T-helper 1 cell treated with Interleukin-12 subunit alpha and Interleukin-12 subunit beta and Interleukin-4 antibody, amounts not matched to agents 30 ng/mL and 1 ng/mL, for 36 hours (primary cell): ENCODE data around the gene KIFBP. TPM values are rescaled to one million over a fixed set of nuclear protein-coding genes. Genes with fewer than 3 reads are reported as not detected.

Experiments used
- total RNA-seq: library from RNA; stranded (reverse); gene quantifications from 2 replicates; pipeline ENCODE4 v1.2.3, GENCODE V29; 2022

The KIFBP gene
- total RNA-seq, 1 donor from 2014 or later, result 14.6 TPM

Other genes with a start within 250 kb of the KIFBP start
- gene STOX1, start 161.3 kb upstream of the KIFBP start, total RNA-seq, result 0.37 and 0.42 TPM in 2 replicates
- gene DDX50, start 87.5 kb upstream of the KIFBP start, total RNA-seq, result 41.5 and 43.2 TPM in 2 replicates
- gene DDX21, start 32.6 kb upstream of the KIFBP start, total RNA-seq, result 117 TPM in 2 replicates
- 294 and 300 TPM in 2 replicates for gene SRGN, start 99.3 kb downstream of the KIFBP start, total RNA-seq
- 35.9 and 38.0 TPM in 2 replicates for gene VPS26A, start 135.4 kb downstream of the KIFBP start, total RNA-seq
- gene SUPV3L1, start 191.4 kb downstream of the KIFBP start, total RNA-seq, result 56.1 and 58.9 TPM in 2 replicates
- 3.0 and 3.7 TPM in 2 replicates for gene HKDC1, start 231.5 kb downstream of the KIFBP start, total RNA-seq